B cell (primary cell): Measurements from ENCODE around the gene SH2D5. TPM values are rescaled to one million over a fixed set of nuclear protein-coding genes. Genes with fewer than 3 reads are reported as not detected.
A peak's percentile ranks its signal among the peaks of the same experiment; 100 is the strongest.

Experiments used
- ATAC-seq: fragments of 200-7000 bp; cut with Tn5 transposase; one replicate; pipeline ENCODE4 v1.10.0; 2021; ENCODE audit warnings: low read depth, mild to moderate bottlenecking, moderate number of reproducible peaks, moderate library complexity
- CTCF ChIA-PET: fragments of 350-600 bp; sonication (Branson Sonifier 250); formaldehyde crosslinking; loops from one replicate; lab custom pipeline; 2021; ENCODE audit warnings: antibody characterized with exemption, inconsistent platforms; lab: Charles Lee
- POLR2A ChIA-PET: fragments of 350-600 bp; sonication (Branson Sonifier 250); formaldehyde crosslinking; loops from one replicate; lab custom pipeline; 2021; ENCODE audit warnings: antibody characterized with exemption; lab: Charles Lee
- DNase-seq: peaks from one replicate; pipeline ENCODE4 v3.0.0; 2013
- H2AFZ ChIP-seq: 2 replicates; pipeline ENCODE4 v1.6.1; 2012; ENCODE audit warnings: mild to moderate bottlenecking, low read depth, low read length; ENCODE audit not compliant: insufficient read depth, poor library complexity, severe bottlenecking
- H3K27ac ChIP-seq, 2 donors: 1 replicate in 1 of 2; 2 replicates in 1 of 2; pipeline ENCODE4 v1.5.1; 2012 to 2013; ENCODE audit warnings: low read length in 2 of 2, mild to moderate bottlenecking in 2 of 2, moderate library complexity in 1 of 2
- H3K27me3 ChIP-seq, 4 experiments: fragments of 200-600 bp in 1 of 4; sonication (generic) in 1 of 4; replicated peaks in 1 of 4; 1 replicate in 2 of 4; 2 replicates in 2 of 4; pipeline versions ENCODE4 v1.6.1 to v1.7.0; 2013 to 2016; ENCODE audit warnings: low read length in 3 of 4, mild to moderate bottlenecking in 2 of 4, mixed read lengths in 1 of 4, moderate library complexity in 1 of 4; ENCODE audit not compliant: insufficient read depth in 4 of 4, control insufficient read depth in 3 of 4; ENCODE audit errors: control extremely low read depth in 1 of 4
- H3K36me3 ChIP-seq, 2 experiments: replicated peaks in 1 of 2; 1 replicate in 1 of 2; 2 replicates in 1 of 2; pipeline versions ENCODE4 v1.6.1 to v1.7.1; 2013; ENCODE audit warnings: low read length in 1 of 2; ENCODE audit not compliant: insufficient read depth in 2 of 2, control insufficient read depth in 1 of 2; ENCODE audit errors: control extremely low read depth in 1 of 2, extremely low read depth in 1 of 2
- H3K4me1 ChIP-seq, 2 donors: fragments of 200-600 bp in 1 of 2; sonication (generic) in 1 of 2; 1 replicate in 1 of 2; 2 replicates in 1 of 2; pipeline versions ENCODE4 v1.5.1 to v1.6.1; 2013 to 2017; ENCODE audit warnings: low read length in 2 of 2; ENCODE audit not compliant: control insufficient read depth in 2 of 2, insufficient read depth in 2 of 2
- H3K4me2 ChIP-seq: replicated peaks from 2 replicates; pipeline ENCODE3; 2012; ENCODE audit warnings: mild to moderate bottlenecking, low read depth, low read length; ENCODE audit not compliant: poor library complexity, severe bottlenecking
- H3K4me3 ChIP-seq, 5 experiments: fragments of 200-600 bp in 1 of 5; sonication (generic) in 1 of 5; 1 replicate in 3 of 5; 2 replicates in 2 of 5; pipeline versions ENCODE4 v1.5.1 to v1.7.0; 2011 to 2016; ENCODE audit warnings: low read length in 4 of 5, mild to moderate bottlenecking in 4 of 5, low read depth in 2 of 5, control low read depth in 1 of 5, moderate library complexity in 1 of 5; ENCODE audit not compliant: insufficient read depth in 1 of 5; ENCODE audit errors: control extremely low read depth in 1 of 5, extremely low read depth in 1 of 5
- H3K79me2 ChIP-seq: fragments of 200-600 bp; sonication (generic); one replicate; pipeline ENCODE4 v1.6.0; 2016; ENCODE audit warnings: low read length; ENCODE audit not compliant: control insufficient read depth, insufficient read depth
- H3K9ac ChIP-seq: fragments of 200-600 bp; sonication (generic); 2 replicates; pipeline ENCODE4 v1.6.1; 2017; ENCODE audit warnings: mild to moderate bottlenecking, low read length, moderate library complexity
- H3K9me3 ChIP-seq, 3 donors: one replicate each; pipeline versions ENCODE4 v1.6.1 to v1.7.1; 2013; ENCODE audit warnings: low read length in 2 of 3; ENCODE audit not compliant: control insufficient read depth in 2 of 3, insufficient read depth in 1 of 3; ENCODE audit errors: control extremely low read depth in 1 of 3
- H4K20me1 ChIP-seq: 2 replicates; pipeline ENCODE4 v1.6.0; 2012; ENCODE audit warnings: mild to moderate bottlenecking, low read length; ENCODE audit not compliant: insufficient read depth, control insufficient read depth, poor library complexity, severe bottlenecking
- H3K27ac Mint-ChIP-seq: one replicate; pipeline ENCODE4 v1.8.0; 2021; ENCODE audit warnings: mixed read lengths
- H3K27me3 Mint-ChIP-seq: one replicate; pipeline ENCODE4 v1.8.0; 2021; ENCODE audit warnings: mixed read lengths
- H3K4me1 Mint-ChIP-seq: one replicate; pipeline ENCODE4 v1.8.0; 2021; ENCODE audit warnings: mixed read lengths
- H3K4me3 Mint-ChIP-seq: one replicate; pipeline ENCODE4 v1.8.0; 2021; ENCODE audit warnings: mixed read lengths
- H3K9me3 Mint-ChIP-seq: one replicate; pipeline ENCODE4 v1.8.0; 2022; ENCODE audit warnings: mixed read lengths; ENCODE audit not compliant: insufficient read depth
- CTCF ChIP-seq: fragments of 200-600 bp; IDR thresholded peaks from one replicate; pipeline ENCODE4 v1.8.0; 2022; ENCODE audit warnings: antibody characterized with exemption, mild to moderate bottlenecking
- EZH2 ChIP-seq: IDR thresholded peaks from 2 replicates; pipeline ENCODE4 v1.6.1; 2012; ENCODE audit warnings: borderline replicate concordance, low read depth, mild to moderate bottlenecking, moderate library complexity, low read length; ENCODE audit not compliant: insufficient read depth, poor library complexity, severe bottlenecking
- WGBS: methylation state at CpG from one replicate; pipeline ENCODE4 v1.1.5; 2013; ENCODE audit warnings: missing lambda C conversion rate; ENCODE audit not compliant: insufficient coverage; 5-methylcytosine and 5-hydroxymethylcytosine counted together
- intact Hi-C: fragments of 100-400 bp; cut with micrococcal nuclease; formaldehyde crosslinking; loops from one replicate; pipeline ENCODE4 v1.10.0; 2022
- polyA plus RNA-seq: library from polyadenylated mRNA; depleted of rRNA; stranded (reverse); fragments of >200 nt; gene quantifications from 2 replicates; pipeline ENCODE4 v1.2.3, GENCODE V29; 2012
- total RNA-seq, 2 donors: library from RNA; stranded (reverse); fragments of 120-200 nt in 1 of 2; gene quantifications; 1 replicate in 1 of 2; 2 replicates in 1 of 2; pipeline versions ENCODE4 v1.2.3 to v1.2.4, GENCODE V29; 2013 to 2022

Gene SH2D5
- total and polyA plus RNA-seq, 2 donors (not counting 1 experiment from before 2014, with no cell fraction given), result 0.30 TPM; not detected in 1

GRCh38 chr1:20695515-20695914 is 37.0 kb downstream of the SH2D5 start:
- POLR2A ChIA-PET, result no interaction called here
- no peak for DNase-seq
- Histone ChIP-seq H3K79me2 (no peaks in the 10 kb centered on the region), H3K9ac (no peak overlapping the region), H3K27me3 (no peaks in the 10 kb centered on the region), H3K36me3 (no peaks in the 10 kb centered on the region), H2AFZ (no peak overlapping the region), H4K20me1 (no peaks in the 10 kb centered on the region), H3K4me1 (peaks cover 0 to 8% of the 10 kb centered on the region in 2 donors), H3K4me3 (no peak overlapping the region), H3K9me3 (no peaks in the 10 kb centered on the region), H3K27ac (no peak overlapping the region), H3K4me2 (no peak overlapping the region)
- Mint-ChIP-seq H3K27ac (no peak overlapping the region), H3K27me3 (no peaks in the 10 kb centered on the region), H3K4me3 (peak overlapping the region; percentile 91), H3K9me3 (no peaks in the 10 kb centered on the region), H3K4me1 (peaks cover 4% of the 10 kb centered on the region)
- WGBS, result 89% methylated on average over 10 of the region's 10 CpGs
- no peak for TF ChIP-seq EZH2
- no peak for TF ChIP-seq CTCF
- CTCF ChIA-PET, result interaction anchor here (0.6 to 7.6 kb wide), 6 partner anchors 12 to 499 kb away, joined by 3 to 130 read pairs (median 4); no protein-coding TSS in a partner anchor
- intact Hi-C loops, result no loop called here
- ATAC-seq, result no peak

DNA sequence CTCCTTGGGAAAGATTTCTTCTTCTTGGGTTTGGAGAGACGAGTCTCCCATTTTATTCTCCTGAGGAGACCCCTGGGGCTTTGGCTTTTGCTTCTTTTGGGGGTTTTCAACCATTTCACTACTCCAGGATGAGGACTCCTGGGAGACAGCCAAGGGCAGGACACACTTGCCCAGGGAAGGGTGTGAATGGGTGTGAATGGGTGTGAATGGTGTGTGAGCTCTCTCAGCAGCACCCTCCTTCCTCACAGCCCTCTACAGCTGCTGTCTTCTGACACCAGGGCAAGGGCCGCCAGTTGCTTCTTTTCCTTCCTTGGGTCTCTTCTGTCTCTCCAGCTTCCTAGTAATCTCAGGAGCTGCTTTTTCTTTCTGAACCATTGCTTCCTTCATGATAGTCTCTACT is 38.9 kb downstream of the SH2D5 start:
- no peak overlapping the region for H3K9ac ChIP-seq
- DNase-seq (no peak), ATAC-seq (no peak)
- no peak overlapping the region for H3K4me2 ChIP-seq
- ChIA-PET POLR2A (no interaction called here), CTCF (interaction anchor here (7.6 kb wide), 1 partner anchor 501 kb away, joined by 130 read pairs; no protein-coding TSS in a partner anchor)
- H3K36me3 ChIP-seq, result no peaks in the 10 kb centered on the region
- no peaks in the 10 kb centered on the region for H3K27me3 ChIP-seq
- H2AFZ ChIP-seq, result no peak overlapping the region
- Mint-ChIP-seq H3K27me3 (no peaks in the 10 kb centered on the region), H3K27ac (no peak overlapping the region), H3K9me3 (no peaks in the 10 kb centered on the region), H3K4me1 (peaks cover 4% of the 10 kb centered on the region), H3K4me3 (no peak overlapping the region)
- no peak overlapping the region for H3K27ac ChIP-seq
- H4K20me1 ChIP-seq, result no peaks in the 10 kb centered on the region
- TF ChIP-seq CTCF, result no peak
- TF ChIP-seq EZH2, result no peak
- no peaks in the 10 kb centered on the region for H3K9me3 ChIP-seq
- intact Hi-C loops, result no loop called here
- H3K4me3 ChIP-seq, result no peak overlapping the region
- peaks cover 0 to 8% of the 10 kb centered on the region in 2 donors for H3K4me1 ChIP-seq
- WGBS, result 83% methylated on average over 1 of the region's 2 CpGs
- H3K79me2 ChIP-seq, result no peaks in the 10 kb centered on the region
